K562 (cell line): ENCODE data around the gene PRICKLE3. TPM values are rescaled to one million over a fixed set of nuclear protein-coding genes. Genes with fewer than 3 reads are reported as not detected.

Source experiments
- ARID4B ChIP-seq: sonication (generic); formaldehyde crosslinking; IDR thresholded peaks from 2 replicates; pipeline ENCODE4 v1.8.0; 2022; ENCODE audit warnings: mild to moderate bottlenecking, missing genetic modification reagents
- ATF1 ChIP-seq, 2 experiments: fragments of 450-650 bp in 1 of 2; IDR thresholded peaks; 2 replicates each; pipeline ENCODE4 v1.6.1; 2016; ENCODE audit warnings: missing compliant biosample characterization in 1 of 2, missing genetic modification characterization in 1 of 2
- BRF2 ChIP-seq: IDR thresholded peaks from 3 replicates; pipeline ENCODE4 v1.6.1; 2011; ENCODE audit warnings: borderline replicate concordance, mild to moderate bottlenecking; ENCODE audit not compliant: insufficient read length, insufficient read depth
- C11orf30 ChIP-seq: fragments of 450-650 bp; IDR thresholded peaks from 2 replicates; pipeline ENCODE4 v1.6.1; 2016; ENCODE audit warnings: low read depth, mild to moderate bottlenecking
- CBFB ChIP-seq: sonication (generic); formaldehyde crosslinking; IDR thresholded peaks from 2 replicates; pipeline ENCODE4 v1.4.0; 2020; ENCODE audit warnings: mild to moderate bottlenecking, missing genetic modification reagents
- EP300 ChIP-seq: IDR thresholded peaks from 2 replicates; pipeline ENCODE4 v1.6.1; 2012; ENCODE audit warnings: low read length, improper control_type of control experiment
- FOXO4 ChIP-seq: fragments of 450-650 bp; formaldehyde crosslinking; IDR thresholded peaks from 2 replicates; pipeline ENCODE4 v1.4.0; 2020; ENCODE audit warnings: mild to moderate bottlenecking, moderate library complexity
- HMG20B ChIP-seq: fragments of 250-450 bp; sonication (Bioruptor Pico); IDR thresholded peaks from 2 replicates; pipeline ENCODE4 v1.5.0; 2021; ENCODE audit warnings: mild to moderate bottlenecking
- KDM1A ChIP-seq, 2 experiments: fragments of 450-650 bp; IDR thresholded peaks; 2 replicates each; pipeline ENCODE4 v1.6.1; 2016; ENCODE audit warnings: mild to moderate bottlenecking in 2 of 2
- KDM2B ChIP-seq: fragments of 250-450 bp; sonication (Bioruptor Pico); IDR thresholded peaks from 2 replicates; pipeline ENCODE4 v1.8.0; 2021; ENCODE audit warnings: mild to moderate bottlenecking, moderate library complexity
- KLF16 ChIP-seq: IDR thresholded peaks from 2 replicates; pipeline ENCODE4 v1.6.1; 2016; ENCODE audit warnings: antibody characterized with exemption
- NUFIP1 ChIP-seq: fragments of 450-650 bp; IDR thresholded peaks from 2 replicates; pipeline ENCODE4 v1.6.1; 2018; ENCODE audit not compliant: partially characterized antibody
- OTX1 ChIP-seq: fragments of 450-650 bp; formaldehyde crosslinking; IDR thresholded peaks from 2 replicates; pipeline ENCODE4 v1.4.0; 2022; ENCODE audit warnings: mild to moderate bottlenecking
- POLR2AphosphoS2 ChIP-seq: IDR thresholded peaks from 2 replicates; pipeline ENCODE4 v1.6.1; 2012; ENCODE audit warnings: low read length, improper control_type of control experiment
- PURB ChIP-seq: sonication (generic); formaldehyde crosslinking; IDR thresholded peaks from 2 replicates; pipeline ENCODE4 v1.9.0; 2021; ENCODE audit warnings: low read depth, mild to moderate bottlenecking, missing genetic modification reagents
- RAD21 ChIP-seq, 2 experiments: fragments of 250-450 bp in 1 of 2; fragments of 450-650 bp in 1 of 2; sonication (Bioruptor Pico) in 1 of 2; formaldehyde crosslinking in 1 of 2; IDR thresholded peaks in 1 of 2; conservative IDR thresholded peaks in 1 of 2; 2 replicates each; pipeline versions ENCODE4 v1.4.0 to v1.8.0; 2020 to 2022; ENCODE audit warnings: mild to moderate bottlenecking in 2 of 2, moderate library complexity in 1 of 2
- SMAD4 ChIP-seq: fragments of 250-450 bp; sonication (Bioruptor Pico); conservative IDR thresholded peaks from 2 replicates; pipeline ENCODE4 v1.8.0; 2021; ENCODE audit warnings: inconsistent platforms, mild to moderate bottlenecking, moderate library complexity
- SRF ChIP-seq, 2 experiments: fragments of 250-450, 450-650 bp in 1 of 2; sonication (Bioruptor Pico) in 1 of 2; sonication (generic) in 1 of 2; formaldehyde crosslinking; IDR thresholded peaks; 2 replicates each; pipeline versions ENCODE4 v1.5.0 to v1.5.1; 2020 to 2022; ENCODE audit warnings: mild to moderate bottlenecking in 1 of 2, missing genetic modification reagents in 1 of 2
- TCF7L2 ChIP-seq: fragments of 150-350 bp; IDR thresholded peaks from 2 replicates; pipeline ENCODE4 v1.6.1; 2016; ENCODE audit warnings: low read depth, mild to moderate bottlenecking, low read length, moderate library complexity
- TCFL5 ChIP-seq: fragments of 250-450 bp; sonication (Bioruptor Pico); conservative IDR thresholded peaks from 2 replicates; pipeline ENCODE4 v1.6.1; 2021; ENCODE audit warnings: mild to moderate bottlenecking, moderate library complexity, matching md5 sums
- XRCC3 ChIP-seq: fragments of 450-650 bp; IDR thresholded peaks from 2 replicates; pipeline ENCODE4 v1.6.1; 2017; ENCODE audit warnings: mild to moderate bottlenecking, moderate library complexity
- ZNF212 ChIP-seq: fragments of 450-650 bp; formaldehyde crosslinking; IDR thresholded peaks from 2 replicates; pipeline ENCODE4 v1.4.0; 2020; ENCODE audit warnings: mild to moderate bottlenecking
- polyA plus RNA-seq, 8 experiments: library from polyadenylated mRNA; depleted of rRNA in 4 of 8; stranded (reverse) in 5 of 8; unstranded in 3 of 8; fragments of >200 nt; fragmentation: Nextera tagmentation in 2 of 8; fragmentation: Illumina TruSeq in 1 of 8; extraction: Ambion mirVana in 2 of 8; extraction: Trizol in 1 of 8; gene quantifications; 2 replicates each; pipeline versions ENCODE4 v1.2.1 to v1.2.3, GENCODE V29; 2011 to 2014; ENCODE audit warnings: inconsistent platforms in 1 of 8, missing spikeins in 1 of 8
- total RNA-seq, 7 experiments: library from RNA; depleted of rRNA in 6 of 7; stranded (reverse); fragments of >200 nt in 6 of 7; fragmentation: Illumina TruSeq in 2 of 7; extraction: Trizol in 2 of 7; gene quantifications; 2 replicates each; pipeline versions ENCODE4 v1.2.1 to v1.2.3, GENCODE V29; 2011 to 2021; ENCODE audit warnings: low replicate concordance in 1 of 7

Gene PRICKLE3
- total and polyA plus RNA-seq, 9 of the 15 experiments (the other 6 are each of a cell fraction or from before 2014, with no cell fraction given), result 1.1 to 44.3 (median 14.0) TPM

GRCh38 chrX:49155900-49156837, 30.0 kb downstream of the PRICKLE3 start (continued):
- TF ChIP-seq RAD21 (CRISPR knock-in tag; conservative IDR thresholded peaks at IDR 0.05 in 1 of 2, IDR thresholded peaks at IDR 0.05 in 1 of 2), result peak; percentile 59 to 62
- TF ChIP-seq KDM1A (IDR thresholded peaks at IDR 0.05), result 0 out of 4 replicates have a peak, but pooled peaks of 1 of the 2 experiments have one; percentile 8
- TF ChIP-seq NUFIP1, result no peak
- no peak for TF ChIP-seq TCFL5
- no peak for TF ChIP-seq ATF1 (CRISPR knock-in tag; IDR thresholded peaks at IDR 0.05)
- TF ChIP-seq ATF1 (tag; IDR thresholded peaks at IDR 0.05), result peak; percentile 46
- peak; percentile 53; the same call in 1 of the 2 replicates for TF ChIP-seq ARID4B (CRISPR knock-in tag)
- no peak for TF ChIP-seq TCF7L2
- TF ChIP-seq SRF (CRISPR knock-in tag; IDR thresholded peaks at IDR 0.05), result 0 out of 4 replicates have a peak, but pooled peaks of 1 of the 2 experiments have one; percentile 9
- no peak for TF ChIP-seq C11orf30
- TF ChIP-seq XRCC3, result no peak
- TF ChIP-seq ZNF212 (CRISPR knock-in tag), result no peak
- no peak for TF ChIP-seq KLF16
- TF ChIP-seq SMAD4, result peak; percentile 91
- no peak for TF ChIP-seq BRF2
- no peak for TF ChIP-seq EP300
- TF ChIP-seq PURB (CRISPR knock-in tag), result no peak
- 0 out of 2 replicates have a peak, but pooled peaks have one; percentile 56 for TF ChIP-seq CBFB (CRISPR knock-in tag)
- TF ChIP-seq OTX1 (CRISPR knock-in tag), result no peak
- TF ChIP-seq KDM2B (CRISPR knock-in tag), result 0 out of 2 replicates have a peak, but pooled peaks have one; percentile 38
- TF ChIP-seq POLR2AphosphoS2, result no peak
- TF ChIP-seq HMG20B (CRISPR knock-in tag), result no peak
- no peak for TF ChIP-seq FOXO4 (CRISPR knock-in tag)
